IPS-18c (cell line): ENCODE results near the gene CADPS2.
"Not testable (repeated sequence)": the region's sequence is repeated elsewhere in the genome, so short reads cannot be mapped to it uniquely, and the experiment has no call there.

ENCODE experiments used
- H3K4me3 ChIP-seq: 2 replicates; pipeline ENCODE4 v1.7.0; 2013; ENCODE audit warnings: low read depth, mild to moderate bottlenecking, low read length, moderate library complexity; ENCODE audit not compliant: insufficient read depth
- H3K9me3 ChIP-seq: one replicate; pipeline ENCODE4 v1.6.1; 2013; ENCODE audit warnings: mild to moderate bottlenecking, low read length, moderate library complexity; ENCODE audit not compliant: control insufficient read depth, insufficient read depth

The CADPS2 gene

GRCh38 chr7:122674502-122674901, 211.8 kb downstream of the CADPS2 start:
- Histone ChIP-seq H3K9me3 (no peaks in the 10 kb centered on the region), H3K4me3 (no peak overlapping the region)

DNA sequence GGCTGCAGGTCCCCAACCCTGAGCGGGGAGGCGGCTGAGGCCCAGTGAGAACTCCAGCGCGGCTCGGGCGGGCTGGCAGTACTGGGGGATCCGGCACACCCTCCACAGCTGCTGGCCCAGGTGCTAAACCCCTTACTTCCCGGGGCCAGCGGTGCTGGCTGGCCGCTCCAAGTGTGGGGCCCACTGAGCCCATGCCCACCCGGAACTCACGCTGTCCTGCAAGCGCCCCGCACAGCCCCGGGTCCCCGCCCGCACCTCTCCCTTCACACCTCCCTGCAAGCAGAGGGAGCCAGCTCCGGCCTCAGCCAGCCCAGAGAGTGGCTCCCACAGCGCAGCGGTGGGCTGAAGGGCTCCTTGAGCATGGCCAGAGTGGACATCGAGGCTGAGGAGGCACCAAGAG, 212.3 kb downstream of the CADPS2 start:
- Histone ChIP-seq H3K9me3 (no peaks in the 10 kb centered on the region), H3K4me3 (no peak overlapping the region)

DNA sequence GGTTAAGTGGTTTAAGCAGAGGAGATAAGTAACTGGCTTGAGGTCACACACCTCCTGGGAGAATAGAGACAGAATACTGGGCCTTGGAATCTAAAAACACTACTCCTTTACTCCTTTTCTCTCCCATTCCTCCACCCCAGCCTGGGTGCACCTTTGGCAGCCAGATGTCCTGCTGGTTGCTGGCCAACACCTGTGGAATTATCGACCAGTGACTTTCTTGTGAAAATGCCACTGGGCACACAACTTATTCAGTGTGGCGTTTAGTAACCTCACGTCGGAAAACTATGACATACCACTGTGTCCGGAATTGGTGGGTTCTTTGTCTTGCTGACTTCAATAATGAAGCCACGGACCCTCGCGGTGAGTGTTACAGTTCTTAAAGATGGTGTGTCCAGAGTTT, 213.7 kb downstream of the CADPS2 start:
- Histone ChIP-seq H3K9me3 (no peaks in the 10 kb centered on the region), H3K4me3 (no peak overlapping the region)

- Histone ChIP-seq H3K9me3 (no peaks in the 10 kb centered on the region), H3K4me3 (no peak overlapping the region)
These were observed 222.5 kb downstream of the CADPS2 start for GRCh38 chr7:122663733-122664132.

GRCh38 chr7:122658856-122659255, 227.4 kb downstream of the CADPS2 start:
- H3K9me3 ChIP-seq, result no peaks in the 10 kb centered on the region
- no peak overlapping the region for H3K4me3 ChIP-seq

GRCh38 chr7:122653685-122654084, 232.6 kb downstream of the CADPS2 start:
- H3K9me3 ChIP-seq, result no peaks in the 10 kb centered on the region
- no peak overlapping the region for H3K4me3 ChIP-seq

- no peak overlapping the region for H3K4me3 ChIP-seq
These were observed 233.4 kb downstream of the CADPS2 start for GRCh38 chr7:122652876-122653275.

GRCh38 chr7:122651451-122651850, 234.8 kb downstream of the CADPS2 start:
- Histone ChIP-seq H3K9me3 (no peaks in the 10 kb centered on the region), H3K4me3 (no peak overlapping the region)

More at GRCh38 chr7:122652876-122653275, 233.4 kb downstream of the CADPS2 start:
- no peaks in the 10 kb centered on the region for H3K9me3 ChIP-seq

DNA sequence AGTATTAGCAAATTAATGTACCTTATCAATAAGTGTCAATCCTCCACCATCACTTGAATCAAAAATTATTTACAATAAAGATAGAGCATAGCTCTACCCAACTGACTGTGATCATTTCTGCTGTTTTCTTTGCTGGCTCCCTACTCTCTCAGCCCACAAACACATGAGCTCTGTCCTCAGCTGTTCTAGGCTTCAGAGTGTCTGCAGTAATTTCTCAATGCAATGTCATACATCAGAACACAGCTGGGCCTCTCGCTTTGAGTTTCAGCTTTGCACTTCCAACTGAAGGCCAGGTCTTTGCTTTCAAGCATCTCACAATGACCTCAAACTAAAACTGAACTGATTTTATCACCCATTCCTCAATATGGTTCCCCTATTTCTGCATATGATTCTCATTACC, 243.0 kb downstream of the CADPS2 start:
- H3K9me3 ChIP-seq, result no peaks in the 10 kb centered on the region
- no peak overlapping the region for H3K4me3 ChIP-seq

GRCh38 chr7:122638459-122638858, 247.8 kb downstream of the CADPS2 start:
- Histone ChIP-seq H3K9me3 (no peaks in the 10 kb centered on the region), H3K4me3 (no peak overlapping the region)

GRCh38 chr7:122637784-122638183, 248.5 kb downstream of the CADPS2 start:
- Histone ChIP-seq H3K4me3 (no peak overlapping the region), H3K9me3 (no peaks in the 10 kb centered on the region)

- not testable (repeated sequence) for H3K4me3 ChIP-seq, H3K9me3 ChIP-seq
These were observed 250.8 kb downstream of the CADPS2 start for GRCh38 chr7:122635481-122635880.

DNA sequence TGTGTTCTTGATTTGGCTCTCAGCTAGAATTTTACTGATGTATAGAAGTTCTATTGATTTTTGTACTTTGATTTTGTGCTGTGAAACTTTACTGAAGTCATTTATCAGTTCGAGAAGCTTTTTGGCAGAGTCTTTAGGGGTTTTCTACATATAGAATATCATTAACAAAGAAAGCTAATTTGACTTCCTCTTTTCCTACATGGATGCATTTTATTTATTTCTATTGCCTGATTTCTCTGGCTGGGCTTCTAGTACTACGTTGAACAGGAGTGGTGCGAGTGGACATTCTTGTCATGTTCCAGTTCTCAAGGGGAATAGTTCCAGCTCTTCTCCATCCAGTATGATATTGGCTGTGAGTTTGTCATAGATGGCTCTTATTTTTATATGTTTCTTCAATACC, 252.8 kb downstream of the CADPS2 start:
- no peaks in the 10 kb centered on the region for H3K9me3 ChIP-seq
- H3K4me3 ChIP-seq, result no peak overlapping the region

DNA sequence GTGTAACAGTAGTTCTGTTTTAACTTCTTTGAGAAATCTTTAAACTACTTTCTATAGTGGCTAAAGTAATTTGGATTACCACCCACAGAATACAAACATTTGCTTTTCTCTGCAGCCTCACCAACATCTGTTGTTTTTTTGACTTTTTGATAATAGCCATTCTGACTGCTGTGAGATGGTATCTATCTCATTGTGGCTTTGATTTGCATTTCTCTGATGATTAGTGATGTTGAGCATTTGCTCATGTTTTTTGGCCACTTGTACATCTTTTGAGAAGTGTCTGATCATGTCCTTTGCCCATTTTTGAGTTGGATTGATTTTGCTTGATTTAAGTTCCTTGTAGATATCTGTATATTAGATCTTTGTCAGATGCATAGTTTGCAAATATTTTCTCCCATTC, 254.0 kb downstream of the CADPS2 start:
- no peaks in the 10 kb centered on the region for H3K9me3 ChIP-seq
- H3K4me3 ChIP-seq, result no peak overlapping the region

DNA sequence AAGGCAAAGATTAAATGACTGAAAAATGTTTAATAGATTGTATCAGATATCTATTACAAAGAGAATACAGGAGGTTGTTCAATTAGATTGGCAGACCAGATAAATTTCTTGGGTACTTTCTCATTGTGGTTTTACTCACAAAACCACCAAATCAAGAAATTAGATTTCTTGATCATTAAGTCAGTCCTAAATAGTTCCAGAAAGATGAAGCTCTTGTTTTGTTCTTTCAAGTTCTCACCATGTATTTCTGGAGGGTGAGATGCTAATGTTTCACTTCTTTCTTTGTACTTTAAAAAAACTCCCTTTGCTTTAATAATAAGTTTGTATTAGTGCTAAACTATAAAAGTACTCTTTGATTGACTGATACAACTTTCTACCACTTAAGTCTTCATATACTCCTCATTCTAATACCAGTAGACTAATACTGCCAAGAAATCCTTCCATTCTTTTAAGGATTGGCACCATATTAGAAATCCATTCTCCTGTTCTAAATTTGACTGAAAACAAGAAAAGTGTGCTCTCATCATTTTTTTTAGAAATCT, 256.8 kb downstream of the CADPS2 start:
- Histone ChIP-seq H3K4me3 (no peak overlapping the region), H3K9me3 (no peaks in the 10 kb centered on the region)

DNA sequence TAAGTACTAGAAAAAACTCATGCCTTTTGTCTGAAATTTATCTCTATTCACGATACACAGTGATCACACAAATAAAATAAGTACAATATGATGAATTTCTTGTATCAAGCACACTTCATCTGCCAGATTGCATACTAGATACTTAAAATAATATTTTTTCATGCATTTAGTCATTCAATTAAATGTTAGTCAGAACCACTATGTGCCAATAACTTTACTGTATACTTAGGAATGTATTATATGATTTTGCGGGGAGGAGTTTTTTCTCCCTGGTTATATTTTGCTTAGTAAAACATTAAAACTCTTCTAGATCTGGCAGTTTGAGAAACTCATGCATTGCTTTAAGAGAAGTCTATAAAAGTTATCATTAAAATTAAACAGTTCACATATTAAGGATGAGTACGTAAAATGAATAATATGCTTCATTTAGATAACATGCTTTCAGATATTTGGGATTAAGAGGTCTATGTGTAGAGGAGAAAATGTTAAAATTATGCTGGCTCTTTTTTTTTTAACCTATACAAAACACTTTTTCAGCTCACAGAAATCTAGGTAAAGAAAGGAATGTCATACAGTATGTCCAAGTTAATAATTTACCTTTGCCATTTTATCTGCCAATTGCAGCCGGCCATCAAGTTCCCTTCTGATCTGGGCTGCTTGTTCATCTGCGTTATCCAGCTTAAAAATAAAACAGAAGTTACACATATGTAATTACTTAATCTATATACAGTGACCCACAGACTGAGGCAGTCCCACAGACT, 257.4 kb downstream of the CADPS2 start:
- H3K4me3 ChIP-seq, result no peak overlapping the region

GRCh38 chr7:122626785-122627184, 259.5 kb downstream of the CADPS2 start:
- H3K9me3 ChIP-seq, result no peaks in the 10 kb centered on the region
- H3K4me3 ChIP-seq, result no peak overlapping the region

More for the DNA sequence above, 257.4 kb downstream of the CADPS2 start:
- no peaks in the 10 kb centered on the region for H3K9me3 ChIP-seq

DNA sequence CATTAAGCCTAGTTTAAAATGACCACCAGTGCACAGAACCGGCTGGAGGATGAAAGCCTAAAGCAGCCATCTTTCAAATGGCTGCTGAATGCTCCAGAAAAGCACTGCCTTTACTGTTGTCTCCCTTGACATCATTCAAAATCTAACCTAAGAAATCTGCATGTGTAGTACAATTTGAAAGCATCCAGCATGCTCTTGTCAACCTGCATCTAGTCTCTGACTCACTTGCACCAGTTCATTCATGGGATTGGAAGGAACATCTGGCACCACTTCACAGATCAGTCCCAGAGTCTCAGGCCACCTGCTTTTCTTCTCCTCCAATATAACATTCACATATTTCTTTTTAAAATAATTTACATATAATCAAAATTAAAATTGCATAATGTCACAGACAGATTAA, 263.6 kb downstream of the CADPS2 start:
- Histone ChIP-seq H3K9me3 (no peaks in the 10 kb centered on the region), H3K4me3 (no peak overlapping the region)

DNA sequence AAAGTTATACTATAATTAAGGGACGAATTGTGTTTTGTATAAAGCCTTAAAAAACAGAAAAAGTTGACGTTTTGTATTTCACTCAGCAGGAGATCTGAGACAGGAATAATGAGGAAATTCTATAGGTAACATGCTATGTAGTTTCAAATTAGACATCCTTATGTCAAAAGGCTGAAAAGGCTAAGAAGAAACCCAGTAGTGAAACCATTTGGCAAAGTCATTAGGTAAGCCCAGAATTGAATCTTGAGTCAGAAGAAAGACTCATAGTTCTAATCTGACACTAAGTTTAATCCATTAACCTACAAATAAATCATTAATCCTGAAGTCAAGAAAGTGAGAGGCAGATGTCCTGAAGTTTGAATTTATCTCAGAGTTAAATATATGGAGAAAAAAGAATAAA, 266.6 kb downstream of the CADPS2 start:
- no peak overlapping the region for H3K4me3 ChIP-seq
- no peaks in the 10 kb centered on the region for H3K9me3 ChIP-seq
